Smooth muscle cell (in vitro differentiated cells): Measurements from ENCODE around the gene CCNB2. TPM values are rescaled to one million over a fixed set of nuclear protein-coding genes. Genes with fewer than 3 reads are reported as not detected.

Experiments
- DNase-seq: peaks from one replicate; lab custom pipeline; 2025; ENCODE audit not compliant: unreplicated experiment; lab: John Stamatoyannopoulos, UW
- H2AFZ ChIP-seq: fragments of 200-600 bp; sonication (generic); 2 replicates; pipeline ENCODE4 v1.6.0; 2016; ENCODE audit warnings: antibody characterized with exemption, low read depth, mild to moderate bottlenecking
- H3F3A ChIP-seq: fragments of 200-600 bp; sonication (generic); 2 replicates; pipeline ENCODE4 v1.6.0; 2017; ENCODE audit warnings: antibody characterized with exemption, low read depth
- H3K27ac ChIP-seq: fragments of 200-600 bp; sonication (generic); 2 replicates; pipeline ENCODE4 v1.5.1; 2016; ENCODE audit warnings: low read depth, mild to moderate bottlenecking
- H3K27me3 ChIP-seq: fragments of 200-600 bp; sonication (generic); 2 replicates; pipeline ENCODE4 v1.6.1; 2016; ENCODE audit warnings: low read depth, mild to moderate bottlenecking
- H3K36me3 ChIP-seq: fragments of 200-600 bp; sonication (generic); 2 replicates; pipeline ENCODE4 v1.5.1; 2016; ENCODE audit warnings: low read depth
- H3K4me1 ChIP-seq: fragments of 200-600 bp; sonication (generic); 2 replicates; pipeline ENCODE4 v1.5.1; 2016; ENCODE audit warnings: low read depth
- H3K4me2 ChIP-seq: fragments of 200-600 bp; sonication (generic); 2 replicates; pipeline ENCODE4 v1.6.0; 2016; ENCODE audit warnings: mild to moderate bottlenecking
- H3K4me3 ChIP-seq: fragments of 200-600 bp; sonication (generic); 2 replicates; pipeline ENCODE4 v1.5.1; 2016; ENCODE audit warnings: mild to moderate bottlenecking
- H3K79me2 ChIP-seq: fragments of 200-600 bp; sonication (generic); 2 replicates; pipeline ENCODE4 v1.6.0; 2016; ENCODE audit warnings: low read depth, mild to moderate bottlenecking
- H3K9ac ChIP-seq: fragments of 200-600 bp; sonication (generic); 2 replicates; pipeline ENCODE4 v1.6.0; 2016; ENCODE audit warnings: low read depth
- H3K9me3 ChIP-seq: fragments of 200-600 bp; sonication (generic); replicated peaks from 2 replicates; pipeline ENCODE4 v1.5.1; 2016; ENCODE audit warnings: low read depth
- H4K20me1 ChIP-seq: fragments of 200-600 bp; sonication (generic); 2 replicates; pipeline ENCODE4 v1.6.0; 2016; ENCODE audit warnings: low read depth
- WGBS: methylation state at CpG from one replicate; pipeline ENCODE4 v1.1.7; 2016; ENCODE audit warnings: low lambda C conversion rate; 5-methylcytosine and 5-hydroxymethylcytosine counted together
- polyA plus RNA-seq: library from polyadenylated mRNA; unstranded; fragments of >200 nt; fragmentation: Nextera tagmentation; extraction: Ambion mirVana; gene quantifications from 2 replicates; pipeline ENCODE4 v1.2.1, GENCODE V29; 2016
- total RNA-seq: library from RNA; depleted of rRNA; stranded (reverse); fragments of >200 nt; gene quantifications from 2 replicates; pipeline ENCODE4 v1.2.3, GENCODE V29; 2014
- TF ChIP-seq, protein P1 (sequence below): fragments of 200-600 bp; sonication (generic); IDR thresholded peaks from 2 replicates; pipeline ENCODE4 v1.5.1; 2017; ENCODE audit warnings: borderline replicate concordance, mild to moderate bottlenecking, antibody characterized with exemption; ENCODE audit not compliant: insufficient read depth, poor library complexity, severe bottlenecking

CCNB2 gene
- total RNA-seq (13.7 and 15.6 TPM in 2 replicates), polyA plus RNA-seq (15.2 and 17.2 TPM in 2 replicates)

DNA sequence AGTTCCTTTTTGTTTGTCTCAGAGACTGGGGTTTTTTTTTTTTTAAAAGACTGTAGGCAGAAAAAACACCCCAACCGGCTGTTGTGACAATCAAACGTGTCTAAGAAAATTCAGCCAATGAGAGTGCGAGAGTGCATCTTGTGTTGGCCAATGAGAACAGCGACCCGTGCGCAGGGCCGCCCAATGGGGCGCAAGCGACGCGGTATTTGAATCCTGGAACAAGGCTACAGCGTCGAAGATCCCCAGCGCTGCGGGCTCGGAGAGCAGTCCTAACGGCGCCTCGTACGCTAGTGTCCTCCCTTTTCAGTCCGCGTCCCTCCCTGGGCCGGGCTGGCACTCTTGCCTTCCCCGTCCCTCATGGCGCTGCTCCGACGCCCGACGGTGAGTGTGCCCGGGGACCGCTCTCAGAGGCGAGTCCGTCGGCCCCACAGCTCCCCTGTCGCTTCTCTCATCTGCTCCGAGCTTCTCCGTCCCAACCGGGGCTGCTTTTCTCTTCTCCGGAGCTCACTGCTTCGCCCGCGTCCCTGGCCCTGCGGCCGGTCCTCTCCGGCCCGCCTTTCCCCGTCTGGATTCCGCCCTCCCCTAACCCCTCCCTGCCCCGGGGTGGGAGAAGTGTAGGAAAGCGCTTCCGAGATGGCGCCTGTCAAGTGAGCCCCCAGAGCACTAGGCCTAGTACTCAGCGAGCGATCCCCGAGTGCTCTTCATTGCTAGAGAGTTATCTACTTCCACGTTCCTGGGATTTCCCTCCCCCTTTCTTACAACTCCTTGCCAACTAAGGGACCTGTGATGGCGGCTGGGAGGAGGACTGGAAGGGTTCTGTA lies at the start of gene CCNB2:
CCNB2 (plus strand) TSS at position 235 of the 821 bp plus-strand sequence; CDS start at position 358, 123 bp downstream.
- H3K79me2 ChIP-seq = peaks cover 10% of the 10 kb centered on the region
- TF ChIP-seq, protein P1, sequence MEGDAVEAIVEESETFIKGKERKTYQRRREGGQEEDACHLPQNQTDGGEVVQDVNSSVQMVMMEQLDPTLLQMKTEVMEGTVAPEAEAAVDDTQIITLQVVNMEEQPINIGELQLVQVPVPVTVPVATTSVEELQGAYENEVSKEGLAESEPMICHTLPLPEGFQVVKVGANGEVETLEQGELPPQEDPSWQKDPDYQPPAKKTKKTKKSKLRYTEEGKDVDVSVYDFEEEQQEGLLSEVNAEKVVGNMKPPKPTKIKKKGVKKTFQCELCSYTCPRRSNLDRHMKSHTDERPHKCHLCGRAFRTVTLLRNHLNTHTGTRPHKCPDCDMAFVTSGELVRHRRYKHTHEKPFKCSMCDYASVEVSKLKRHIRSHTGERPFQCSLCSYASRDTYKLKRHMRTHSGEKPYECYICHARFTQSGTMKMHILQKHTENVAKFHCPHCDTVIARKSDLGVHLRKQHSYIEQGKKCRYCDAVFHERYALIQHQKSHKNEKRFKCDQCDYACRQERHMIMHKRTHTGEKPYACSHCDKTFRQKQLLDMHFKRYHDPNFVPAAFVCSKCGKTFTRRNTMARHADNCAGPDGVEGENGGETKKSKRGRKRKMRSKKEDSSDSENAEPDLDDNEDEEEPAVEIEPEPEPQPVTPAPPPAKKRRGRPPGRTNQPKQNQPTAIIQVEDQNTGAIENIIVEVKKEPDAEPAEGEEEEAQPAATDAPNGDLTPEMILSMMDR = no peak
- H3F3A ChIP-seq = peaks cover 5% of the 10 kb centered on the region
- peak within 1 kb of the TSS; percentile 81 for H3K4me3 ChIP-seq
- peak within 1 kb of the TSS; percentile 97 for H3K4me2 ChIP-seq
- no peaks in the 10 kb centered on the region for H3K36me3 ChIP-seq
- H3K4me1 ChIP-seq = no peaks in the 10 kb centered on the region
- H2AFZ ChIP-seq = peak within 1 kb of the TSS; percentile 69
- H4K20me1 ChIP-seq = no peaks in the 10 kb centered on the region
- peak; percentile 46 for DNase-seq
- no peaks in the 10 kb centered on the region for H3K9me3 ChIP-seq
- peak within 1 kb of the TSS; percentile 70 for H3K27ac ChIP-seq
- H3K27me3 ChIP-seq = no peaks in the 10 kb centered on the region
- under 1% methylated on average over 52 of the region's 57 CpGs for WGBS
- H3K9ac ChIP-seq = peak within 1 kb of the TSS; percentile 76

- no peak overlapping the region for H3K27ac ChIP-seq
- H3K9me3 ChIP-seq = no peaks in the 10 kb centered on the region
- WGBS = 97% methylated on average over 2 of the region's 2 CpGs
- no peak overlapping the region for H3K4me3 ChIP-seq
- peaks cover 39% of the 10 kb centered on the region for H3K36me3 ChIP-seq
- TF ChIP-seq, protein P1 = no peak
- DNase-seq = no peak
- no peaks in the 10 kb centered on the region for H3K27me3 ChIP-seq
- H3K4me1 ChIP-seq = no peaks in the 10 kb centered on the region
- no peaks in the 10 kb centered on the region for H3K79me2 ChIP-seq
- H3F3A ChIP-seq = no peaks in the 10 kb centered on the region
- H2AFZ ChIP-seq = no peak overlapping the region
- no peak overlapping the region for H3K4me2 ChIP-seq
- no peak overlapping the region for H3K9ac ChIP-seq
- peaks cover 42% of the 10 kb centered on the region for H4K20me1 ChIP-seq
These were observed 45.8 kb upstream of the CCNB2 start for GRCh38 chr15:59059076-59059597.

- H3K79me2 ChIP-seq = no peaks in the 10 kb centered on the region
- no peak overlapping the region for H3K4me3 ChIP-seq
- peaks cover 37% of the 10 kb centered on the region for H3K36me3 ChIP-seq
- H3K9me3 ChIP-seq = no peaks in the 10 kb centered on the region
- H4K20me1 ChIP-seq = peaks cover 33% of the 10 kb centered on the region
- no peak overlapping the region for H3K27ac ChIP-seq
- no peak overlapping the region for H3K9ac ChIP-seq
- no peak overlapping the region for H3K4me2 ChIP-seq
- no peaks in the 10 kb centered on the region for H3K4me1 ChIP-seq
- H3F3A ChIP-seq = no peaks in the 10 kb centered on the region
- DNase-seq = no peak
- H3K27me3 ChIP-seq = no peaks in the 10 kb centered on the region
- H2AFZ ChIP-seq = no peak overlapping the region
- WGBS = 92% methylated on average over 4 of the region's 4 CpGs
- TF ChIP-seq, protein P1 = no peak
These were observed 44.6 kb upstream of the CCNB2 start for GRCh38 chr15:59060348-59060747.
